Stimulated activated naive CD4-positive, alpha-beta T cell (primary cell): ENCODE measurements around the gene FKBP2.

Experiments used
- DNase-seq, 6 experiments: peaks; one replicate each; lab custom pipeline; 2025; lab: John Stamatoyannopoulos, UW

Gene FKBP2

DNA sequence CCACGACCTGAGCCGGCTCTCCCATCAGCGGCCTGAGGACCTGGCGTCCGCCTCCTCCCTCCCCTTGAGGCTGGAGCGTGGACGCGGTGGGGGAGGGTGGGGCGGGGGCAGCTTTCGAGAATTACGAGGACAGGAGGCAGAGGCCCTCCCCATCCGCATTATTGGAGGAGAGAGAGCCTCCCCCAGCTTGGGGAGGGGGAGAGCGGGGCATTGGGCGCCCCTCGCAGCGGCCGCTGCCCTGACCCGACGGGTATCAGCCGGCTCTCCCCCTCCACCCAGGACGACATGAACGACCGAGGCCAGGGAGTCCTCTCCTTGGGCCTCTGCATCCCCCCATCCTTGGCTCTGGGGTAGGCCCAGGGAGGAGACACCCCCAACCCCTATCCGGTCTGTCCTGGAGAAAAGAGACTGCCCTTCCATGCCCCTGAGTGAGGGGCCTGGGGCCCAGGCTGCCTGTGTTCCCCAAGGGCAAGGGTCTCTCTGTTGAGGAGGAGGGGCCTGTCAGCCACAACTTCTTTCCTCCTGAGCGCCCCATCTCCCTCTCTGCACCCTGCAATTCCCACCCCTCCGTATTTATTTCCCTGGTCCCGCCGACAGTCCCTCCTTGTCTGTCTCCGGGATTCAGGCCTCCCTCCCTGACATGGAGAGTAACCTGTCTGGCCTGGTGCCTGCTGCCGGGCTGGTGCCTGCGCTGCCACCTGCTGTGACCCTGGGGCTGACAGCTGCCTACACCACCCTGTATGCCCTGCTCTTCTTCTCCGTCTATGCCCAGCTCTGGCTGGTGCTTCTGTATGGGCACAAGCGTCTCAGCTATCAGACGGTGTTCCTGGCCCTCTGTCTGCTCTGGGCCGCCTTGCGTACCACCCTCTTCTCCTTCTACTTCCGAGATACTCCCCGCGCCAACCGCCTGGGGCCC is 45.2 kb downstream of the FKBP2 start:
- DNase-seq, result no peak

DNA sequence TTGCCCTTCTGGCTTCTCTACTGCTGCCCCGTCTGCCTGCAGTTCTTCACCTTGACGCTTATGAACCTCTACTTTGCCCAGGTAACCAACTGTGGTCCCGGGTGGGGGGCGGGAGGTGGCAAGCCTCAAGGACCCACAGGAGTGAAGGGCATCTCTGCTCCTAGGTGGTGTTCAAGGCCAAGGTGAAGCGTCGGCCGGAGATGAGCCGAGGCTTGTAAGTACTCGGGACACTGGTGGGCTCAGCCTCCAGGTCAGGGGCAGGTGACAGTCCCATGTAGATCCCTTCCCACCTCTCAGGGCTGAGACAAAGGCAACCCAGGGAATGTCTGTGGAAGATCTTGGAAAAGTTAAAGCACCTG is 45.9 kb downstream of the FKBP2 start:
- no peak for DNase-seq

DNA sequence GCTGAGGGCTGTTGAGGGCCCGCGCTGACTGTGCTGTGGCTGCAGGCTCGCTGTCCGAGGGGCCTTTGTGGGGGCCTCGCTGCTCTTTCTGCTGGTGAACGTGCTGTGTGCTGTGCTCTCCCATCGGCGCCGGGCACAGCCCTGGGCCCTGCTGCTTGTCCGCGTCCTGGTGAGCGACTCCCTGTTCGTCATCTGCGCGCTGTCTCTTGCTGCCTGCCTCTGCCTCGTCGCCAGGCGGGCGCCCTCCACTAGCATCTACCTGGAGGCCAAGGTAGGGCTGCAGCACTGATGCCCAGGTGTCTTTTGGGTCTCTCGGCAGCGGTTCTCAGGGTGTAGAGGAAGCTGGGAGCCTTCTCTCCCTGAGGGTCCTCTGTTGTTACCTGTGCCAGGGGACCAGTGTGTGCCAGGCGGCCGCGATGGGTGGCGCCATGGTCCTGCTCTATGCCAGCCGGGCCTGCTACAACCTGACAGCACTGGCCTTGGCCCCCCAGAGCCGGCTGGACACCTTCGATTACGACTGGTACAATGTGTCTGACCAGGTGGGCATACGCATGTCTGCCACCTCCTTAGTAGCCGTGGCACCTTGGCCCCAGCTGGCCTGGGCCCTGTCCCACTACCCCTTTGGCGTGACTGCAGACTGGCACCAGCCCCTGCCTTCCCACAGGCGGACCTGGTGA is 46.9 kb downstream of the FKBP2 start:
- no peak for DNase-seq

DNA sequence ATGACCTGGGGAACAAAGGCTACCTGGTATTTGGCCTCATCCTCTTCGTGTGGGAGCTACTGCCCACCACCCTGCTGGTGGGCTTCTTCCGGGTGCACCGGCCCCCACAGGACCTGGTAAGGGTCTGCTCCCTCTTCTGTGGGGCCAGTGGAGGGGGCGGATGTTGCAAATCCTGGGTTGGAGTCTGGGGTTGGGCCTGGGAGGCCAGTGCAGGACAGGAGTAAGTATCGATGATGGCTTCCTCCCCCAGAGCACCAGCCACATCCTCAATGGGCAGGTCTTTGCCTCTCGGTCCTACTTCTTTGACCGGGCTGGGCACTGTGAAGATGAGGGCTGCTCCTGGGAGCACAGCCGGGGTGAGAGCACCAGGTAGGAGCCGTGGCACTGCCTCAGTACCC is 47.5 kb downstream of the FKBP2 start:
- DNase-seq, result no peak

DNA sequence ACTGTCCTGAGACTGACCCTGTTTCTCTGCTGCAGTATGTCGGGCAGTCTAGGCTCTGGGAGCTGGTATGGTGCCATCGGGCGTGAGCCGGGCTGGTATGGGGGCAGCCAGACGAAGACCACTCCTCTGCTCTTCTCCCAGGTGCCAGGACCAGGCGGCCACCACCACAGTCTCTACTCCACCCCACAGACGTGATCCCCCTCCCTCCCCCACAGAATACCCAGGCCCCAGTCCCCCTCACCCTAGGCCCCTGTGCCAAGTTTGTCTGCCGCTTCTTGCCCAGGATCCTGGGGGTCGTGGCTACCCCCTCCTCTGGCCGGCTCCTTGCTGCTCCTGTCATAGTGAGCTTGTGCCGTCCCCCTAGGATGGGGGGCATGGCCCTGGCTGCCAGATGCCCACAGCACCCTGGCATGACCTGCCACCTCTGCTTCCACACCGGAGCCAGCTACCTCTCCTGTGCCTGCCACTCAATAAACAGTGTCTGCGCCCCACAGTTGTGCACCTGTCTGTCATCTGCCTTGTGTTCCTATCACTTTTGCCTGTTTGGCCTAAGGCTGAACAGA is 48.2 kb downstream of the FKBP2 start:
- no peak for DNase-seq

DNA sequence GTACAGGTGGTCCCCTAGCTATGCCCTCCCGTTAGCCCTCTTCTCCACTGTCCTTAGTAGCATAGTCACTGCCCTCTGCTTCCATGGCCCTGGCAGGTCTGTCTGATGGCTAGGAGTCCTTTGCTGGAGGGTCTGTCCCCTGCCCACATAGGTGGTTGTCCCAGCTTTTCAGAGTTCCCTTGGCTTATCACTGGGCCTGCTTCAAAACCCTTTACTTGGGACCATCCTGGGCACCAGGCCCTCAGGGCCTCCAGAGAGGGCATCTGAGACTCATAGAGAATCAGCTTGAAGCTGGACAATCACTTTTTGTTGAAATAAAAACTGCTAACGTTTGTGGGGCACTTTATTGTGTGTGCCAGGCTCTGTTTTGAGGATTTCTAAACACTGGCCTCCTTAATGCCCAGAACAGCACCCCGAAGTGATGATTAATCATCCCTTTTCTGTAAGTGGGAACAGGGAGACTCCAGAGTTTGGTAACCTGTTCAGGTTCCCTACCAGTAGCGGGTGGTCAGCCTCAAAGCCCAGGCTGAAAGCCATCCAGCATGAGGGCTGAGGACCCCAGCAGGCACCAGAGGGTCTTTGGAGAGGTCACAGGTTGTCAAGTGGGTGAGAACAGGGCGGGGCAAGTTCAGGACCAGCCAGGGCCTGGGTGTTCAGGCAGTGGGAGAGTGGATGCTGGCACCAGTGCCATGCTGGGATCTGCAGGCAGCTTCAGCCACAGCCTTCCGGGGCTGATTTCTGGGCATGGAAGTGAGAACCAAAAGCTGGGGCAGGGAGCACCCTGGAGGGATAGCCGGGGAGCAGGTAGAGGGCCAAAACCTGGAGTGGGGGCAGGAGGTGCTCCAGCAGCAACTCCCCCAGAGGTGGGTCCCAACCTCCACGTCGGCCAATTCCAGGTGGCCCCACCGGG is 49.7 kb downstream of the FKBP2 start:
- no peak for DNase-seq

DNA sequence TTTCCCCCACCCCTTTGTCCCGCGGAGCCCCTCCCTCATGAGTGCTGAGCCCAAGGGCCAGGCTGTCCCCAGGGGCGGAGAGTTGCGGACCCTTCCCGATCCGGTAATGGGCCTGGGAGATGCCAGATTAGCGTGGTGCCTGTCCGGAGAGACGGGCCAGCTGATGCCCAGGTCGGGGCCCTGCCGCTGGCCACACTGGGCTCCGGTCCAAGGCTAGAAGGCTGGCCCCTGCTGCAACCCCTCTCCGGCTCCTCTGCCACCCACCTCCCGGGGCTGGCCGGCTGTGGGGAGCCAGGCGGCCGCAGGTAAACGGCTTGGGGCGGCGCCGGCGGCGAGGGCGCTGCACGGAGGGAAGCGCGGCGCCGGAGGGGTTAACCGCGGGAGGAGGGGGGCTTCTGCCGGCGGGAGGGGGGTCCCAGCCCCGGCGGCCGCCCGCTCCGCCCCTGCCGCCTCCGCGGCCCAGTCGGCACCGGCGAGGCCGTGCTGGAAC is 50.4 kb downstream of the FKBP2 start, which contains the start of gene KCNK4:
TSS of gene KCNK4 (plus strand) at position 41 of the 490 bp plus-strand sequence. CDS start 1,717 bp downstream, outside the sequence.
- DNase-seq, result no peak

DNA sequence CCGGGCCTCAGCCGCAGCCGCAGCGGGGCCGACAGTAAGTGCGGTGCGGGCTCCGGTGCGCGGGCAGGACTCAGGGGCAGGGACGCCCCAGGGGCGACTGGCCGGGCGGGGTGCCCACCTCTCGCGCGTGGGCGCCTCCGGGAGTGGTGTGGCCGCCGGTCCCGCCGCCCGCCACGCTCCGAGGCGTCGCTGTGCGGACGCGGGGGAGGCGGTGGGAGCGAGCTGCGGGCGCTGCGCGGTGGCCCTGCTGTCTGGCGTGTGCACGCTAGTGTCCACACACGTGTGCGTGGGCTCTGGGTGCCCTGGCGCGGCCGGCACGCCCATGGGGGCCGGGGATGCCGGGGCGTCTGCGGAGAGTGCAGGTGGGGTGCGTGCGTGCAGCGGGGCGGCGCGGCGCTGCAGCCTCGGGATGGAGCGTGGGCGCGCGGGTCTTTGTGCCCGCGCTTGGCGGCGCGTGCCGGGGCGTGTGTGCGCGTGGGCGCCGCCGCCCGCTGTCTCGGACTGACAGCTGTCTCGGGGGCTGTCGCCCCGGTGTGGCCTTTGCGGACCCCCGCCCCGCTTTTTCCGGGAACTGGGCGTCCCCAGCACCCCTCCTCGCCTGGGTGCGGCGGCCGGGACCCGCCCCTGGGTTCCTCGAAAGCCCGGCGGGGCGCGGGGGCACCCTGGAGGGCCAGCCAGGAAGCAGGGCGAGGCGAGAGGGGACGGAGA is 51.0 kb downstream of the FKBP2 start:
- peak in 1 of 6 experiments; percentile 19 for DNase-seq

DNA sequence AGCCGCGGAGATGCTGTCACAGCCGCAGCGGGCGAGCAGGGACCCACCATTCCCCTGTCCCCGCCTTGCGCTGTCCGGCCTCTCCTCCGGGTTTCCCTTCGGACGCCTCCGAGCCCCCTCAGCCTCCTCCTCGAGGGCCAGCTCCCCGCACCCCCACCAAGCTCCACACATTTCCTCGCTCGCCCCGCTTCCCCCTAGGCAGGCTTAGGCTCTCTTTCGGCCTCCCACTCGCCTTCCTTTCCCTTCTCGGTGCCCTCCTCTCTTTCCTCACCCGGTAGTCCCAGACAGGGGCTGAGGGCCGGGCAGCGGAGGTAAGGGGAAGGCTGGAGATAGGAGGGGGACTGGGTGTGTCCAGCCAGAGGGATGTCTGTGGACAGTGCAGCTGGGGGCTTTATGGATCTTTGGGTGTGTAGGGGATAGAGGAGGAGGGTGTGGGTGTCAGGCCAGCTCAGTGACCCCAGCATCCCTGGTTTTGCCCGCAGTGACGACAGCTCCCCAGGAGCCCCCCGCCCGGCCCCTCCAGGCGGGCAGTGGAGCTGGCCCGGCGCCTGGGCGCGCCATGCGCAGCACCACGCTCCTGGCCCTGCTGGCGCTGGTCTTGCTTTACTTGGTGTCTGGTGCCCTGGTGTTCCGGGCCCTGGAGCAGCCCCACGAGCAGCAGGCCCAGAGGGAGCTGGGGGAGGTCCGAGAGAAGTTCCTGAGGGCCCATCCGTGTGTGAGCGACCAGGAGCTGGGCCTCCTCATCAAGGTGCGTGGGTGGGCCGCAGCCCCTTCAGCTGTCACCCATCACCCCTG is 51.8 kb downstream of the FKBP2 start:
- DNase-seq, result peak in 1 of 6 experiments; percentile 33
